Ascending aorta (tissue), 2 donors: ENCODE measurements around the gene ICA1L. TPM values are rescaled to one million over a fixed set of nuclear protein-coding genes. Genes with fewer than 3 reads are reported as not detected.

Experiments used
- DNase-seq, 2 donors: peaks; one replicate each; pipeline ENCODE4 v3.0.0-alpha.2; 2019; ENCODE audit warnings: low spot score in 2 of 2
- H3K27ac ChIP-seq, 2 donors: fragments of 200-600 bp; sonication (generic); one replicate each; pipeline ENCODE4 v1.5.1; 2016 to 2017; ENCODE audit warnings: mild to moderate bottlenecking in 1 of 2
- H3K27me3 ChIP-seq: fragments of 200-600 bp; sonication (generic); one replicate; pipeline ENCODE4 v1.5.1; 2017
- H3K36me3 ChIP-seq, 2 donors: fragments of 200-600 bp; sonication (generic); one replicate each; pipeline ENCODE4 v1.5.1; 2016
- H3K4me1 ChIP-seq, 2 donors: fragments of 200-600 bp; sonication (generic); one replicate each; pipeline ENCODE4 v1.5.1; 2016 to 2017; ENCODE audit warnings: mild to moderate bottlenecking in 1 of 2
- H3K4me3 ChIP-seq, 2 donors: fragments of 200-600 bp; sonication (generic); one replicate each; pipeline ENCODE4 v1.5.1; 2016 to 2017; ENCODE audit warnings: mild to moderate bottlenecking in 1 of 2
- H3K9me3 ChIP-seq, 2 donors: fragments of 200-600 bp; sonication (generic); one replicate each; pipeline ENCODE4 v1.5.1; 2016
- intact Hi-C: fragments of 100-400 bp; cut with DNase I; formaldehyde crosslinking; loops from one replicate; pipeline ENCODE4 v1.15.1; 2023
- total RNA-seq: library from RNA; depleted of rRNA; stranded (reverse); fragments of >200 nt; gene quantifications from one replicate; pipeline ENCODE4 v1.1.0, GENCODE V29; 2016
- TF ChIP-seq, protein P1 (sequence below), 3 experiments: fragments of 200-600 bp in 2 of 3; fragments of 450-650 bp in 1 of 3; sonication (generic) in 2 of 3; IDR thresholded peaks; one replicate each; pipeline ENCODE4 v1.5.1; 2016 to 2019; ENCODE audit warnings: antibody characterized with exemption in 3 of 3, mild to moderate bottlenecking in 1 of 3, moderate library complexity in 1 of 3

The ICA1L gene
- total RNA-seq, 1 donor from 2014 or later: 0.43 TPM

- no peaks in the 10 kb centered on the region for H3K4me1 ChIP-seq
- no peaks in the 10 kb centered on the region for H3K27me3 ChIP-seq
- H3K9me3 ChIP-seq: no peaks in the 10 kb centered on the region
- intact Hi-C loops: no loop called here
- no peak for DNase-seq
- no peak overlapping the region for H3K27ac ChIP-seq
- no peak overlapping the region for H3K4me3 ChIP-seq
- TF ChIP-seq, protein P1, sequence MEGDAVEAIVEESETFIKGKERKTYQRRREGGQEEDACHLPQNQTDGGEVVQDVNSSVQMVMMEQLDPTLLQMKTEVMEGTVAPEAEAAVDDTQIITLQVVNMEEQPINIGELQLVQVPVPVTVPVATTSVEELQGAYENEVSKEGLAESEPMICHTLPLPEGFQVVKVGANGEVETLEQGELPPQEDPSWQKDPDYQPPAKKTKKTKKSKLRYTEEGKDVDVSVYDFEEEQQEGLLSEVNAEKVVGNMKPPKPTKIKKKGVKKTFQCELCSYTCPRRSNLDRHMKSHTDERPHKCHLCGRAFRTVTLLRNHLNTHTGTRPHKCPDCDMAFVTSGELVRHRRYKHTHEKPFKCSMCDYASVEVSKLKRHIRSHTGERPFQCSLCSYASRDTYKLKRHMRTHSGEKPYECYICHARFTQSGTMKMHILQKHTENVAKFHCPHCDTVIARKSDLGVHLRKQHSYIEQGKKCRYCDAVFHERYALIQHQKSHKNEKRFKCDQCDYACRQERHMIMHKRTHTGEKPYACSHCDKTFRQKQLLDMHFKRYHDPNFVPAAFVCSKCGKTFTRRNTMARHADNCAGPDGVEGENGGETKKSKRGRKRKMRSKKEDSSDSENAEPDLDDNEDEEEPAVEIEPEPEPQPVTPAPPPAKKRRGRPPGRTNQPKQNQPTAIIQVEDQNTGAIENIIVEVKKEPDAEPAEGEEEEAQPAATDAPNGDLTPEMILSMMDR (IDR thresholded peaks at IDR 0.05): no peak
- peaks cover 0 to 3% of the 10 kb centered on the region in 2 donors for H3K36me3 ChIP-seq
These were observed 99.7 kb downstream of the ICA1L start for GRCh38 chr2:202771741-202772460.

DNA sequence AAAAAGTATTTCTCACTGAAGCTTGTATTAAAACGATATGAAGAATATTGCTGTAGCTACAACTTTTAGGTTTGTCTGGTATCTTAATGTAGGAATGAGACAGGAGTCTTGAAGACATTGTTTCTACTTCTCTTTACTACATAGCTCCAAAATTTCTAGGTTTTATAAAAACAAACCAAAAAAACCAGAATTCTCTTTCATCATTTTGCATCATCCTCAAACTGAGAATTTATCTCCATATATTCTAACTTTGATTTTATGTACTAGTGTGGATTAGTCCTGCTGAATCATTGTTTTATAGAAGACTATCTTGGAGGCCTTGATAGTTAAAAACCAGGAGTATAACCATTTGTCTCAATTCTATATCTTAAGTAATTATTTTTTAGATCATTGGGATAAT, 100.2 kb downstream of the ICA1L start:
- no peaks in the 10 kb centered on the region for H3K9me3 ChIP-seq
- H3K4me3 ChIP-seq: no peak overlapping the region
- H3K27ac ChIP-seq: no peak overlapping the region
- no peaks in the 10 kb centered on the region for H3K4me1 ChIP-seq
- TF ChIP-seq, protein P1 (IDR thresholded peaks at IDR 0.05): no peak
- no peak for DNase-seq
- no peaks in the 10 kb centered on the region for H3K27me3 ChIP-seq
- H3K36me3 ChIP-seq: peaks cover 0 to 3% of the 10 kb centered on the region in 2 donors
- intact Hi-C loops: no loop called here

- no peak for DNase-seq
These were observed 102.4 kb downstream of the ICA1L start for GRCh38 chr2:202769201-202769600.

GRCh38 chr2:202768273-202768672, 103.3 kb downstream of the ICA1L start:
- intact Hi-C loops: no loop called here
- no peaks in the 10 kb centered on the region for H3K9me3 ChIP-seq
- TF ChIP-seq, protein P1 (IDR thresholded peaks at IDR 0.05): no peak
- no peak overlapping the region for H3K27ac ChIP-seq
- no peak overlapping the region for H3K4me3 ChIP-seq
- no peaks in the 10 kb centered on the region for H3K4me1 ChIP-seq
- DNase-seq: no peak
- no peaks in the 10 kb centered on the region for H3K27me3 ChIP-seq
- peaks cover 3 to 6% of the 10 kb centered on the region in 2 donors for H3K36me3 ChIP-seq

More at GRCh38 chr2:202769201-202769600, 102.4 kb downstream of the ICA1L start:
- H3K4me1 ChIP-seq: no peaks in the 10 kb centered on the region
- H3K36me3 ChIP-seq: peaks cover 3 to 6% of the 10 kb centered on the region in 2 donors
- intact Hi-C loops: no loop called here
- no peak overlapping the region for H3K27ac ChIP-seq
- no peaks in the 10 kb centered on the region for H3K27me3 ChIP-seq
- TF ChIP-seq, protein P1 (IDR thresholded peaks at IDR 0.05): no peak
- H3K4me3 ChIP-seq: no peak overlapping the region
- H3K9me3 ChIP-seq: no peaks in the 10 kb centered on the region

DNA sequence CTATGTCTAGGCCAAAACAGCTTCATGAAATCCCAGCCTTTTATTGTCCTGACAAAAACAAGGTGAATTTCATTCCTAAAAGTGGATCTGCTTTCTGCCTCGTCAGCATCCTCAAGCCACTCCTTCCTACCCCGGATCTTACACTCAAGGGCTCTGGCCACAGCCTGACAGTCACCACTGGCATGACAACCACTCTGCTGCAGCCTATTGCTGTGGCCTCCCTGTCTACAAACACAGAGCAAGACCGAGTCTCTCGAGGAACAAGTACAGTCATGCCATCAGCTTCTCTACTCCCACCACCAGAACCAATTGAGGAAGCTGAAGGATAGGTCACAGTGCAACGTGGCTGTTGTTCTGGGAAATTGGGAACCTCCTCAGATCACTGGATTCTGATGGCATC, 106.1 kb downstream of the ICA1L start:
- Histone ChIP-seq H3K27me3 (no peaks in the 10 kb centered on the region), H3K4me3 (no peak overlapping the region), H3K4me1 (no peaks in the 10 kb centered on the region), H3K27ac (no peak overlapping the region), H3K9me3 (no peaks in the 10 kb centered on the region), H3K36me3 (peaks cover 2 to 7% of the 10 kb centered on the region in 2 donors)
- TF ChIP-seq, protein P1 (IDR thresholded peaks at IDR 0.05): no peak
- DNase-seq: no peak
- intact Hi-C loops: no loop called here
